ENCODE measurements around the gene SHQ1. TPM values are rescaled to one million over a fixed set of nuclear protein-coding genes. Genes with fewer than 3 reads are reported as not detected.

The SHQ1 gene
- total and polyA plus RNA-seq, 2 experiments from 2014 or later, result 18.3 to 28.7 TPM

DNA sequence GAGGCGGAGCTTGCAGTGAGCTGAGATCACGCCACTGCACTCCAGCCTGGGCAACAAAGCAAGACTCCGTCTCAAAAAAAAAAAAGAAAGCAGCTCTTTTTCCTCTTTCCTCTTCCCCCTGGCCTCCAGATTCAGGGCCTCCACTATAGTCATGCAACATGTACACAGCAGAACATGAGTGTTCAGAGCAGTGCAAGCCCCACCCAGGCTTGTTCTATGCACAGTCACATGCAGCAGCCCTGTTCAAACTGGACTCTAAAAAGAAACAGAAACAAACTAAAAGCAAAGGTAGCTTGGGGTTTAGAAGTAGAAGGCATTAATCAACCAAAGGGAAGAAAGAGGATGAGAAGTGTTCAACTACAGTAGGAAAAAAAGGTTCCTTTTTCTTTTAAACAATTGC, 11.8 kb downstream of the SHQ1 start:
- Histone ChIP-seq H2AFZ (no peak overlapping the region), H4K20me1 (replicated peaks; ENCODE audit: insufficient read depth) (no peaks in the 10 kb centered on the region), H3K27ac (ENCODE audit: low read depth) (no peak overlapping the region), H3K4me2 (no peak overlapping the region), H3K4me1 (ENCODE audit: insufficient read depth) (no peaks in the 10 kb centered on the region), H3K36me3 (ENCODE audit: insufficient read depth) (no peaks in the 10 kb centered on the region; the same call in 1 of the 2 replicates), H3K4me3 (no peak overlapping the region), H3F3A (replicated peaks; ENCODE audit: low read depth) (no peaks in the 10 kb centered on the region), H3K79me2 (replicated peaks; ENCODE audit: insufficient read depth) (no peaks in the 10 kb centered on the region), H3K9me2 (ENCODE audit: insufficient read depth) (no peaks in the 10 kb centered on the region), H3K27me3 (ENCODE audit: insufficient read depth) (no peaks in the 10 kb centered on the region)
- DNase-seq (ENCODE audit: low spot score), result no peak
- Mint-ChIP-seq H3K4me1 (no peaks in the 10 kb centered on the region), H3K27me3 (ENCODE audit: insufficient read depth, low read depth, poor library complexity) (no peaks in the 10 kb centered on the region), H3K4me3 (no peak overlapping the region), H3K36me3 (ENCODE audit: low read depth) (peaks cover 24% of the 10 kb centered on the region), H3K9me3 (peaks cover 3% of the 10 kb centered on the region; the same call in 1 of the 3 replicates), H3K27ac (no peak overlapping the region)
- no peak for ATAC-seq
- TF ChIP-seq JUNB (IDR thresholded peaks at IDR 0.05; ENCODE audit: unreplicated experiment) (no peak), STAT1 (IDR thresholded peaks at IDR 0.05; ENCODE audit: unreplicated experiment) (no peak), NANOG (IDR thresholded peaks at IDR 0.05; ENCODE audit: borderline replicate concordance) (no peak), POLR2AphosphoS5 (IDR thresholded peaks at IDR 0.05; ENCODE audit: low read depth) (no peak), CREB1 (CRISPR knock-in tag; IDR thresholded peaks at IDR 0.05; ENCODE audit: low read depth) (no peak), EZH2 (IDR thresholded peaks at IDR 0.05; ENCODE audit: low read depth, unreplicated experiment) (no peak)
- TF ChIP-seq, protein P1, sequence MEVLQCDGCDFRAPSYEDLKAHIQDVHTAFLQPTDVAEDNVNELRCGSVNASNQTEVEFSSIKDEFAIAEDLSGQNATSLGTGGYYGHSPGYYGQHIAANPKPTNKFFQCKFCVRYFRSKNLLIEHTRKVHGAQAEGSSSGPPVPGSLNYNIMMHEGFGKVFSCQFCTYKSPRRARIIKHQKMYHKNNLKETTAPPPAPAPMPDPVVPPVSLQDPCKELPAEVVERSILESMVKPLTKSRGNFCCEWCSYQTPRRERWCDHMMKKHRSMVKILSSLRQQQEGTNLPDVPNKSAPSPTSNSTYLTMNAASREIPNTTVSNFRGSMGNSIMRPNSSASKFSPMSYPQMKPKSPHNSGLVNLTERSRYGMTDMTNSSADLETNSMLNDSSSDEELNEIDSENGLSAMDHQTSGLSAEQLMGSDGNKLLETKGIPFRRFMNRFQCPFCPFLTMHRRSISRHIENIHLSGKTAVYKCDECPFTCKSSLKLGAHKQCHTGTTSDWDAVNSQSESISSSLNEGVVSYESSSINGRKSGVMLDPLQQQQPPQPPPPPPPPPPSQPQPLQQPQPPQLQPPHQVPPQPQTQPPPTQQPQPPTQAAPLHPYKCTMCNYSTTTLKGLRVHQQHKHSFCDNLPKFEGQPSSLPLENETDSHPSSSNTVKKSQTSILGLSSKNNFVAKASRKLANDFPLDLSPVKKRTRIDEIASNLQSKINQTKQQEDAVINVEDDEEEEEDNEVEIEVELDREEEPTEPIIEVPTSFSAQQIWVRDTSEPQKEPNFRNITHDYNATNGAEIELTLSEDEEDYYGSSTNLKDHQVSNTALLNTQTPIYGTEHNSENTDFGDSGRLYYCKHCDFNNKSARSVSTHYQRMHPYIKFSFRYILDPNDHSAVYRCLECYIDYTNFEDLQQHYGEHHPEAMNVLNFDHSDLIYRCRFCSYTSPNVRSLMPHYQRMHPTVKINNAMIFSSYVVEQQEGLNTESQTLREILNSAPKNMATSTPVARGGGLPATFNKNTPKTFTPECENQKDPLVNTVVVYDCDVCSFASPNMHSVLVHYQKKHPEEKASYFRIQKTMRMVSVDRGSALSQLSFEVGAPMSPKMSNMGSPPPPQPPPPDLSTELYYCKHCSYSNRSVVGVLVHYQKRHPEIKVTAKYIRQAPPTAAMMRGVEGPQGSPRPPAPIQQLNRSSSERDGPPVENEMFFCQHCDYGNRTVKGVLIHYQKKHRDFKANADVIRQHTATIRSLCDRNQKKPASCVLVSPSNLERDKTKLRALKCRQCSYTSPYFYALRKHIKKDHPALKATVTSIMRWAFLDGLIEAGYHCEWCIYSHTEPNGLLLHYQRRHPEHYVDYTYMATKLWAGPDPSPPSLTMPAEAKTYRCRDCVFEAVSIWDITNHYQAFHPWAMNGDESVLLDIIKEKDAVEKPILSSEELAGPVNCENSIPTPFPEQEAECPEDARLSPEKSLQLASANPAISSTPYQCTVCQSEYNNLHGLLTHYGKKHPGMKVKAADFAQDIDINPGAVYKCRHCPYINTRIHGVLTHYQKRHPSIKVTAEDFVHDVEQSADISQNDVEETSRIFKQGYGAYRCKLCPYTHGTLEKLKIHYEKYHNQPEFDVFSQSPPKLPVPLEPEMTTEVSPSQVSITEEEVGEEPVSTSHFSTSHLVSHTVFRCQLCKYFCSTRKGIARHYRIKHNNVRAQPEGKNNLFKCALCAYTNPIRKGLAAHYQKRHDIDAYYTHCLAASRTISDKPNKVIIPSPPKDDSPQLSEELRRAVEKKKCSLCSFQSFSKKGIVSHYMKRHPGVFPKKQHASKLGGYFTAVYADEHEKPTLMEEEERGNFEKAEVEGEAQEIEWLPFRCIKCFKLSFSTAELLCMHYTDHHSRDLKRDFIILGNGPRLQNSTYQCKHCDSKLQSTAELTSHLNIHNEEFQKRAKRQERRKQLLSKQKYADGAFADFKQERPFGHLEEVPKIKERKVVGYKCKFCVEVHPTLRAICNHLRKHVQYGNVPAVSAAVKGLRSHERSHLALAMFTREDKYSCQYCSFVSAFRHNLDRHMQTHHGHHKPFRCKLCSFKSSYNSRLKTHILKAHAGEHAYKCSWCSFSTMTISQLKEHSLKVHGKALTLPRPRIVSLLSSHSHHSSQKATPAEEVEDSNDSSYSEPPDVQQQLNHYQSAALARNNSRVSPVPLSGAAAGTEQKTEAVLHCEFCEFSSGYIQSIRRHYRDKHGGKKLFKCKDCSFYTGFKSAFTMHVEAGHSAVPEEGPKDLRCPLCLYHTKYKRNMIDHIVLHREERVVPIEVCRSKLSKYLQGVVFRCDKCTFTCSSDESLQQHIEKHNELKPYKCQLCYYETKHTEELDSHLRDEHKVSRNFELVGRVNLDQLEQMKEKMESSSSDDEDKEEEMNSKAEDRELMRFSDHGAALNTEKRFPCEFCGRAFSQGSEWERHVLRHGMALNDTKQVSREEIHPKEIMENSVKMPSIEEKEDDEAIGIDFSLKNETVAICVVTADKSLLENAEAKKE (CRISPR knock-in tag; IDR thresholded peaks at IDR 0.05), result no peak
